ENCODE results near the gene LRRC71. TPM values are rescaled to one million over a fixed set of nuclear protein-coding genes. Genes with fewer than 3 reads are reported as not detected.

The LRRC71 gene
- polyA plus RNA-seq, 4 donors = 0.07 to 0.13 TPM; not detected in 2

DNA sequence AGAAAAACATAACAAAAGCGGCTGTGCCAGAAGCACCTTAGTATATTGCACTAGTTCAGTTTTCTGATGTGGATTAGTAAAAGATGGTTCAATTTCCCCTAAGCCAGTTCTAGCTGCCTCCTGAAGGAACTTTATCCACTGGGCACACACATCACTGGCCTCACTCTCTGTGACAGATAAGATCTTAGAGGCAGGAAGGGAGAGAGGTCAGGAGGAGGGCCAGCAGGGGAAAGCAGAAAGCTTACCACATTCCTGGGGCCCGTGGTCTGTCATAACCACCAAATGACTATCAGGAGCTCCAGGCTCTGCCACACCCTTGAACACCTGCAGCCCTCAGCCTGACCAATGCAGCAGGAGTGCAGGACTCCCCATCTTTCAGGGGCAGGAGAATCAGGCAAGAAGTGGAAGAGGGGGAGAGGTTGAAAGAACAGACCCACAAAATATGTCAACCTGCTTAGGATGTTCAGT is 37.8 kb downstream of the LRRC71 start:
- Histone ChIP-seq H3K36me3 (ENCODE audit: control insufficient read depth in 3 of 3, insufficient read depth in 2 of 3, low read depth in 1 of 3, low read length in 3 of 3) (peaks cover 7 to 75% (median 21%) of the 10 kb centered on the region in 3 donors), H3K4me3 (ENCODE audit: low read depth in 1 of 3, low read length in 3 of 3) (no peak overlapping the region), H3K27me3 (ENCODE audit: control insufficient read depth in 3 of 3, insufficient read depth in 3 of 3, low read length in 3 of 3) (no peaks in the 10 kb centered on the region), H3K27ac (ENCODE audit: low read depth in 1 of 3, low read length in 2 of 3) (peak overlapping the region in 1 of 3 donors; percentile 6), H3K4me1 (ENCODE audit: control insufficient read depth in 3 of 3, insufficient read depth in 2 of 3, low read depth in 1 of 3, low read length in 2 of 3) (no peaks in the 10 kb centered on the region), H3K9me3 (ENCODE audit: control insufficient read depth in 2 of 2, insufficient read depth in 1 of 2, low read depth in 1 of 2, low read length in 1 of 2) (no peaks in the 10 kb centered on the region)
- 52 to 62% (median 56%) methylated on average over 2 of the region's 2 CpGs for WGBS, 3 donors
- FAIRE-seq (no peak), DNase-seq (peak in 1 of 2 donors; percentile 34)

DNA sequence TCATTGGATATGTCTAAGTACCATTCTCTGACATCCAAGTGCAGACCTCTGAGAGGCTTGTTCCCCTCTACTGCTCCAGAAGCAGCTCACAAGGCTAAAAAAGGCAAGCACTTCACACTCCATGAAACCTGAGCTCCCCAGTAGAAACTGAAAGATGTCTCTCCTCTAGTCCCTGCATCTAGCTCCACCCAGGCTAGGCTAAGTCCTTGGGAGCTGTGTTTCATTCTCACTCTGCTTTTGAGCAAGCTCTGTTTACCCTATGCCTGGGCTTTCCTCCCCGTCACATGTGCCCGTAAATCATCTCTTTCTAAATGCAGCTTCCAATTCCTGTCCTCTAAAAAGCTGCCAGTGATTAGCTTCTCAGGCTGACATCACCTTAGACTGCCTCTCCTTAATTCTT is 39.0 kb downstream of the LRRC71 start:
- WGBS, 3 donors = 61 to 90% (median 88%) methylated on average over 2 of the region's 2 CpGs
- no peak overlapping the region for H3K4me3 ChIP-seq (ENCODE audit: low read depth in 1 of 3, low read length in 3 of 3)
- H3K36me3 ChIP-seq (ENCODE audit: control insufficient read depth in 3 of 3, insufficient read depth in 2 of 3, low read depth in 1 of 3, low read length in 3 of 3) = peaks cover 7 to 74% (median 21%) of the 10 kb centered on the region in 3 donors
- no peaks in the 10 kb centered on the region for H3K4me1 ChIP-seq (ENCODE audit: control insufficient read depth in 3 of 3, insufficient read depth in 2 of 3, low read depth in 1 of 3, low read length in 2 of 3)
- DNase-seq = no peak
- H3K9me3 ChIP-seq (ENCODE audit: control insufficient read depth in 2 of 2, insufficient read depth in 1 of 2, low read depth in 1 of 2, low read length in 1 of 2) = no peaks in the 10 kb centered on the region
- FAIRE-seq = no peak
- H3K27ac ChIP-seq (ENCODE audit: low read depth in 1 of 3, low read length in 2 of 3) = no peak overlapping the region
- no peaks in the 10 kb centered on the region for H3K27me3 ChIP-seq (ENCODE audit: control insufficient read depth in 3 of 3, insufficient read depth in 3 of 3, low read length in 3 of 3)

DNA sequence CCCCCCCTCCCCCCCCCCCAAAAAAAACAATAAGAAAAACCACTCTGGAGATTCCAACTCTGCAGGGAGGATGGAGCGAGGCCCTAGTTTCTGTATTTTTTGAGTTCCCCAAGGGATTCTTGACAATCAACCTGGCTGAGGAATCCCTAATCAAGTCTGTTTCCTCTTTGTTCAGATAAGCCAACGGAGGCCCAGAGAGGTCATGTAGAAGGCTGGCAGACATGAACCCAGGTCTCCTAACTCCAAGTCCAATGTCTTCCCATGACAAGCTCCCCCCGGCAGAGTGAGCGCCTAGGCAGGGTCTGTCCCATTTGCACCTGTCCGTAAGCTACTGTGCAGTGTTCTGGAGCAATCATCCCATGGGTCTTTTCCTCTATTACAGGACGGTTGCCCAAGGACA is 39.5 kb downstream of the LRRC71 start:
- Histone ChIP-seq H3K36me3 (ENCODE audit: control insufficient read depth in 3 of 3, insufficient read depth in 2 of 3, low read depth in 1 of 3, low read length in 3 of 3) (peaks cover 7 to 73% (median 21%) of the 10 kb centered on the region in 3 donors), H3K4me1 (ENCODE audit: control insufficient read depth in 3 of 3, insufficient read depth in 2 of 3, low read depth in 1 of 3, low read length in 2 of 3) (no peaks in the 10 kb centered on the region), H3K4me3 (ENCODE audit: low read depth in 1 of 3, low read length in 3 of 3) (no peak overlapping the region), H3K9me3 (ENCODE audit: control insufficient read depth in 2 of 2, insufficient read depth in 1 of 2, low read depth in 1 of 2, low read length in 1 of 2) (no peaks in the 10 kb centered on the region), H3K27ac (ENCODE audit: low read depth in 1 of 3, low read length in 2 of 3) (no peak overlapping the region), H3K27me3 (ENCODE audit: control insufficient read depth in 3 of 3, insufficient read depth in 3 of 3, low read length in 3 of 3) (no peaks in the 10 kb centered on the region)
- 89 to 96% (median 89%) methylated on average over 6 of the region's 6 CpGs for whole genome bisulfite sequencing, 3 donors
- DNase-seq = no peak
- no peak for FAIRE-seq

DNA sequence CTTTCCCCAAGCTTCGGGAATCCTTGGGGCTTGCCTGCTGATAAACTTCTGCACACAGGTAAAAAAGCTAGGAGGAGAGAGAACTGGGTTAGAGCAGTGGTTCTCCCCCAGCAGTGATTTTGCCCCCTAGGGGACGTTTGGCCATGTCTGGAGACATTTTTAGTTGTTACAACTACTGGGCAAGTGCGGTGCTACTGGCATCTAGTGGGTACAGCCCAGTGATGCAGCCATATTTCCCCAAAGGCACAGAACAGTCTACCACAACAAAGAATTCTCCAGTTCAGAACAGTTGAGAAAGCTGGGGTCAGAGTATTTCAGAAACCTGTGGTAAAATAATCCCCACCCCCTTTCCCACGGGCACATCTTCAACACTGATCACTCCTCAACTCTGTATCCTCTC is 41.3 kb downstream of the LRRC71 start:
- Histone ChIP-seq H3K27ac (ENCODE audit: low read depth in 1 of 3, low read length in 2 of 3) (no peak overlapping the region), H3K4me3 (ENCODE audit: low read depth in 1 of 3, low read length in 3 of 3) (no peak overlapping the region), H3K4me1 (ENCODE audit: control insufficient read depth in 3 of 3, insufficient read depth in 2 of 3, low read depth in 1 of 3, low read length in 2 of 3) (no peaks in the 10 kb centered on the region), H3K27me3 (ENCODE audit: control insufficient read depth in 3 of 3, insufficient read depth in 3 of 3, low read length in 3 of 3) (no peaks in the 10 kb centered on the region), H3K36me3 (ENCODE audit: control insufficient read depth in 3 of 3, insufficient read depth in 2 of 3, low read depth in 1 of 3, low read length in 3 of 3) (peaks cover 10 to 57% (median 17%) of the 10 kb centered on the region in 3 donors), H3K9me3 (ENCODE audit: control insufficient read depth in 2 of 2, insufficient read depth in 1 of 2, low read depth in 1 of 2, low read length in 1 of 2) (no peaks in the 10 kb centered on the region)
- 66 to 79% (median 67%) methylated on average over 4 of the region's 4 CpGs for WGBS, 3 donors
- FAIRE-seq (no peak), DNase-seq (no peak)

DNA sequence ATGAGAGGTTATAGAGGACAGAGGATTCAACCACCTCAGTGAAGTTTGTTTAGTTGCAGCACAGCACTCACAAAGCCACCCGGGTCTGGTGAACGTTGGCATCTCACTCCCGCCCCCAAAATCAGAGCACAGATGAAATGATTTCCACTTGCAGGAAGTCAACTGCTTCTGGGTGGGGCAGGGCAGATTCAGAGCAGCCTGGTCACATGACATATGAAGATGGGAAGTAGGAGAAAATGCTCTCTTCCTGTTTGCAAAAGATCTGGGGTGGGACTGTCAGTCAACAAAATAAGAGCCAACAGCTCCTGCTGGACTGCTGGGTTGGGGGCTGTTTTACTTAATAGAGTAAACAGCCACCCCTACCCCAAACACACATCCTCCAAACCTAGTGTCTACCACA is 43.2 kb downstream of the LRRC71 start:
- FAIRE-seq (no peak), DNase-seq (peak in 1 of 2 donors; percentile 3)
- no peaks in the 10 kb centered on the region for H3K4me1 ChIP-seq (ENCODE audit: control insufficient read depth in 3 of 3, insufficient read depth in 2 of 3, low read depth in 1 of 3, low read length in 2 of 3)
- no peak overlapping the region for H3K27ac ChIP-seq (ENCODE audit: low read depth in 1 of 3, low read length in 2 of 3)
- 48 to 55% (median 50%) methylated on average over 3 of the region's 3 CpGs for WGBS, 3 donors
- H3K9me3 ChIP-seq (ENCODE audit: control insufficient read depth in 2 of 2, insufficient read depth in 1 of 2, low read depth in 1 of 2, low read length in 1 of 2) = no peaks in the 10 kb centered on the region
- no peak overlapping the region for H3K4me3 ChIP-seq (ENCODE audit: low read depth in 1 of 3, low read length in 3 of 3)
- no peaks in the 10 kb centered on the region for H3K27me3 ChIP-seq (ENCODE audit: control insufficient read depth in 3 of 3, insufficient read depth in 3 of 3, low read length in 3 of 3)
- H3K36me3 ChIP-seq (ENCODE audit: control insufficient read depth in 3 of 3, insufficient read depth in 2 of 3, low read depth in 1 of 3, low read length in 3 of 3) = peaks cover 12 to 53% (median 12%) of the 10 kb centered on the region in 3 donors

DNA sequence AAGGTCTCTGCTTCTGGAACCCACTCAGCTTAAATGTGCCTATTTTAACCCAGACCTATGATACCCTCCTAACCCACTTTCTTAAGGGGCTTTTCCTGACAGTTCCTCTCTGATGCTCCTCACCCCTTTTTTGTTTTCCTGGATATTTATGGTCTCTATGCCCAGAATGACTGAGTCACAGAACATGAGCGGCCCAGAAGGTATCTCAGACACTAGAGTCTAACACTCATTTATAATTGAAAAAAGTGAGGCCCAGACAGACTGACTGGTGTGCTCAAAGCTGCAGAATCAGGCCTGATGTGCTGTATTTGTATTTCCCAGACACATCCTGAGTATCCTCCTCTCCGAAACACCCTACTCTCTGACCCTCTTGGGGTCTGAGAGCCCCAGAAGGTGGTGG is 44.0 kb downstream of the LRRC71 start:
- H3K4me3 ChIP-seq (ENCODE audit: low read depth in 1 of 3, low read length in 3 of 3) = no peak overlapping the region
- no peaks in the 10 kb centered on the region for H3K4me1 ChIP-seq (ENCODE audit: control insufficient read depth in 3 of 3, insufficient read depth in 2 of 3, low read depth in 1 of 3, low read length in 2 of 3)
- WGBS, 3 donors = 90 to 96% (median 92%) methylated on average over 2 of the region's 2 CpGs
- no peaks in the 10 kb centered on the region for H3K27me3 ChIP-seq (ENCODE audit: control insufficient read depth in 3 of 3, insufficient read depth in 3 of 3, low read length in 3 of 3)
- DNase-seq = no peak
- no peak for FAIRE-seq
- H3K36me3 ChIP-seq (ENCODE audit: control insufficient read depth in 3 of 3, insufficient read depth in 2 of 3, low read depth in 1 of 3, low read length in 3 of 3) = peaks cover 12 to 53% (median 17%) of the 10 kb centered on the region in 3 donors
- no peaks in the 10 kb centered on the region for H3K9me3 ChIP-seq (ENCODE audit: control insufficient read depth in 2 of 2, insufficient read depth in 1 of 2, low read depth in 1 of 2, low read length in 1 of 2)
- no peak overlapping the region for H3K27ac ChIP-seq (ENCODE audit: low read depth in 1 of 3, low read length in 2 of 3)

DNA sequence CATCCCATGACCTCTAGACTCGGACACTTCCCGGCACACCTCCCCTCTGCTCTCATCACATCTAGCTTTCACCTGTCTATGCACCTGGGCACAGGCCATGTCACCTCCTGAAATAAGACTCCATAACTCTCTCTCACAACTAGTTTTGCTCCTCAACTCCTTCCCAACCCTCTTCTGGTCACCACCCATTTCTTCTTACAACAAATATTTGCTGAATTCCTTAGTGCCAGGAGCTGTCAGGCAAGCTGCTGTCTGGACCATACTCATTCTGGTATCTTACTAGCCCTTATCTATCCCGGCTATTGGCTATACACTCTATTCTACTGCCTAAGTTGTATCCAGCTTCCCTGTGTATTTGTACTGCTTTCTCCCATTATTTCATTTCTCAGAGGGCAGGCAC is 49.1 kb downstream of the LRRC71 start:
- peaks cover 11 to 29% (median 26%) of the 10 kb centered on the region in 3 donors for H3K36me3 ChIP-seq (ENCODE audit: control insufficient read depth in 3 of 3, insufficient read depth in 2 of 3, low read depth in 1 of 3, low read length in 3 of 3)
- FAIRE-seq (no peak), DNase-seq (no peak)
- H3K27ac ChIP-seq (ENCODE audit: low read depth in 1 of 3, low read length in 2 of 3) = no peak overlapping the region
- no peak overlapping the region for H3K4me3 ChIP-seq (ENCODE audit: low read depth in 1 of 3, low read length in 3 of 3)
- H3K4me1 ChIP-seq (ENCODE audit: control insufficient read depth in 3 of 3, insufficient read depth in 2 of 3, low read depth in 1 of 3, low read length in 2 of 3) = no peaks in the 10 kb centered on the region
- WGBS, 3 donors = 69 to 91% (median 88%) methylated on average over 3 of the region's 3 CpGs
- H3K9me3 ChIP-seq (ENCODE audit: control insufficient read depth in 2 of 2, insufficient read depth in 1 of 2, low read depth in 1 of 2, low read length in 1 of 2) = no peaks in the 10 kb centered on the region
- no peaks in the 10 kb centered on the region for H3K27me3 ChIP-seq (ENCODE audit: control insufficient read depth in 3 of 3, insufficient read depth in 3 of 3, low read length in 3 of 3)

DNA sequence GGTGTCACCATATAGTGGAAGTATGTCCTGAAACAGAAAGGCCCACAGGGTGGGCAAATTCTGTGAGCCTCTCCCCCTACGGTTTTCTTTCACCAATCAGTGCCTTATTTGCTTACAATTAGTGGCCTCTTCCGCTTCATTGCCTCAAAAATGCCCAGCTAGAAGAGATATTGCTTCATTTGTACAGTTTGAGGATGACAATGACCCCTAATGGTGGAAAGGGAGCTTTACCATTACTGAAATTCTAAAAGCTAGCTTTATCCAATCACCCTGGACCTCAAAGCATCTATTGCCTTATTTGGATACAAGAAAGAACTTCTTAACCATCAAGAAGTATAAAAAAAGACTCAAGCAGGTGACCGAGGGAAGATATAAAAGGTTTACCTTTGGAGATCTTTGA is 49.6 kb downstream of the LRRC71 start:
- DNase-seq (no peak), FAIRE-seq (no peak)
- H3K27me3 ChIP-seq (ENCODE audit: control insufficient read depth in 3 of 3, insufficient read depth in 3 of 3, low read length in 3 of 3) = no peaks in the 10 kb centered on the region
- no peak overlapping the region for H3K4me3 ChIP-seq (ENCODE audit: low read depth in 1 of 3, low read length in 3 of 3)
- peaks cover 13 to 28% (median 26%) of the 10 kb centered on the region in 3 donors for H3K36me3 ChIP-seq (ENCODE audit: control insufficient read depth in 3 of 3, insufficient read depth in 2 of 3, low read depth in 1 of 3, low read length in 3 of 3)
- H3K4me1 ChIP-seq (ENCODE audit: control insufficient read depth in 3 of 3, insufficient read depth in 2 of 3, low read depth in 1 of 3, low read length in 2 of 3) = no peaks in the 10 kb centered on the region
- no peaks in the 10 kb centered on the region for H3K9me3 ChIP-seq (ENCODE audit: control insufficient read depth in 2 of 2, insufficient read depth in 1 of 2, low read depth in 1 of 2, low read length in 1 of 2)
- WGBS, 3 donors = 79 to 89% (median 80%) methylated on average over 3 of the region's 3 CpGs
- H3K27ac ChIP-seq (ENCODE audit: low read depth in 1 of 3, low read length in 2 of 3) = no peak overlapping the region

DNA sequence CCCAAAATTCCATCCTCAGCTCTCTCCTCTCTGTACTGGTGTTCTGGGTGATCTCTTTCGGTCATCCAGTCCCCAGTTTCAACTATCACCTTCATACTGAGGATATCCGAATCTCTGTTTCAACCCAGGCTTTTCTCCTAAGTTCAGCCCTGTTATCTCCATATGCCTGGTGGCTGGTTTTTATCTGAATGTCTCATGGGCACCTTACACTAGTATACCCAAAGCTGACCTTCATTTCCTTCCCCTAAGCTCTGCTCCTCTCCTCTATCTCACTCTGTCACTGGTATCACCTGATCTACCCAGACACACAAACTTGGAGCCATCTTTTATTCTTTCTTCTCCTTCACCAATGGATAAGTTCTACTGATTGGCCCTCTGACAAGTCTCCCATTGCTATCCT is 53.0 kb downstream of the LRRC71 start:
- Histone ChIP-seq H3K36me3 (ENCODE audit: control insufficient read depth in 3 of 3, insufficient read depth in 2 of 3, low read depth in 1 of 3, low read length in 3 of 3) (peaks cover 13 to 32% (median 29%) of the 10 kb centered on the region in 3 donors), H3K27me3 (ENCODE audit: control insufficient read depth in 3 of 3, insufficient read depth in 3 of 3, low read length in 3 of 3) (no peaks in the 10 kb centered on the region), H3K9me3 (ENCODE audit: control insufficient read depth in 2 of 2, insufficient read depth in 1 of 2, low read depth in 1 of 2, low read length in 1 of 2) (no peaks in the 10 kb centered on the region), H3K4me1 (ENCODE audit: control insufficient read depth in 3 of 3, insufficient read depth in 2 of 3, low read depth in 1 of 3, low read length in 2 of 3) (no peaks in the 10 kb centered on the region), H3K27ac (ENCODE audit: low read depth in 1 of 3, low read length in 2 of 3) (no peak overlapping the region), H3K4me3 (ENCODE audit: low read depth in 1 of 3, low read length in 3 of 3) (no peak overlapping the region)
- no peak for FAIRE-seq
- WGBS, 3 donors = 84 to 96% (median 95%) methylated on average over 2 of the region's 2 CpGs
- no peak for DNase-seq

Measured in small intestine (tissue), 7 donors.